Neural progenitor cell (in vitro differentiated cells): ENCODE results near the gene HTD2.

Experiments used
- CTCF ChIP-seq: fragments of 200-600 bp; sonication (generic); IDR thresholded peaks from 2 replicates; pipeline ENCODE4 v1.5.1; 2017; ENCODE audit warnings: antibody characterized with exemption, mild to moderate bottlenecking
- EZH2 ChIP-seq: fragments of 200-600 bp; sonication (generic); IDR thresholded peaks from 2 replicates; pipeline ENCODE4 v1.6.1; 2017; ENCODE audit warnings: antibody characterized with exemption, mild to moderate bottlenecking, moderate library complexity

GRCh38 chr3:58337190-58337589, 30.9 kb downstream of the HTD2 start:
- TF ChIP-seq CTCF (no peak), EZH2 (no peak)
